Measurements from ENCODE around the gene TCF4.

DNA sequence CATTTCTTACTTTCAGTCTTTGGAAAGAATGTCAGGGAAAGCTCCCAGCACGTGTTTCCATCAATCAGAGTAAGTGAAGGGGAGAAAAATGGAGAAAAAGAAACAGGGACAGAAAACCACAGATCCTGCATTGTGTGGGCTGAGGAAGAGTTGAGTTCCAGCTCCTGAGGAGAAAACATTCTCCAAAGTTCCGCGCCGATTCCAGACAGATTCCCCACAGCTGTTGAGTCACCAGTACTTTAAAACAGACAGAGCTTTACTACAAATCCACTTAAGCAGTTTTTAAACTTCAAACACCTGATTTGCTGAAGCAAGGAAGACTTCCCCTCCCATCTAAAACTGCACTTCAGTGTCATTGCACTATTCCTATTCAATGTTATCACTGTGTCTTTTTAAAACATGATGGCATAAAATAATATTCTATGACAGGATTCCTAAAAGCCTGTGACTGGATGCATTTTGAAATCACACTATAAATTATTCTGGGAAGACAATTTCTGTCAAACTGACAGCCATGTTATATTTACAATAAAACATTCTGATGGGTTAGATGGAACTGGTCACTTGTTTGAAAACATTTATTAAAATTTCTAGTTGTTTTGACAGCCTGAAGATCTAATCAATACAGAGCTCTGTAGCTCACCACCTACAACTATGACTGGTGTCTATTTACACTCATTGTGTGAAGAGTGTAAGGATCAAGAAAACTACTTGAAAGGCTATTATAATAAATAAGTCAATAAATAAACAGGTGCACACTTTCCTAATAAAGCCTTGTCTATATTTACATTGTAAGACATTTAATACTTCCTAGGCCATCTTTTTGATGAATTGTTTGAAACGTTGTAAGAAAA lies 40.9 kb downstream of the TCF4 start:
- TF ChIP-seq, protein P1, sequence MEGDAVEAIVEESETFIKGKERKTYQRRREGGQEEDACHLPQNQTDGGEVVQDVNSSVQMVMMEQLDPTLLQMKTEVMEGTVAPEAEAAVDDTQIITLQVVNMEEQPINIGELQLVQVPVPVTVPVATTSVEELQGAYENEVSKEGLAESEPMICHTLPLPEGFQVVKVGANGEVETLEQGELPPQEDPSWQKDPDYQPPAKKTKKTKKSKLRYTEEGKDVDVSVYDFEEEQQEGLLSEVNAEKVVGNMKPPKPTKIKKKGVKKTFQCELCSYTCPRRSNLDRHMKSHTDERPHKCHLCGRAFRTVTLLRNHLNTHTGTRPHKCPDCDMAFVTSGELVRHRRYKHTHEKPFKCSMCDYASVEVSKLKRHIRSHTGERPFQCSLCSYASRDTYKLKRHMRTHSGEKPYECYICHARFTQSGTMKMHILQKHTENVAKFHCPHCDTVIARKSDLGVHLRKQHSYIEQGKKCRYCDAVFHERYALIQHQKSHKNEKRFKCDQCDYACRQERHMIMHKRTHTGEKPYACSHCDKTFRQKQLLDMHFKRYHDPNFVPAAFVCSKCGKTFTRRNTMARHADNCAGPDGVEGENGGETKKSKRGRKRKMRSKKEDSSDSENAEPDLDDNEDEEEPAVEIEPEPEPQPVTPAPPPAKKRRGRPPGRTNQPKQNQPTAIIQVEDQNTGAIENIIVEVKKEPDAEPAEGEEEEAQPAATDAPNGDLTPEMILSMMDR (CRISPR knock-in tag; IDR thresholded peaks at IDR 0.05), result no peak
- TF ChIP-seq GABPA (IDR thresholded peaks at IDR 0.05; ENCODE audit: low read depth, low read length) (no peak), GABPA (CRISPR knock-in tag; IDR thresholded peaks at IDR 0.05; ENCODE audit: low read depth) (no peak), ZNF788 (CRISPR knock-in tag; IDR thresholded peaks at IDR 0.05; ENCODE audit: borderline replicate concordance) (no peak), CBFB (CRISPR knock-in tag; IDR thresholded peaks at IDR 0.05) (no peak), MTERF4 (CRISPR knock-in tag; IDR thresholded peaks at IDR 0.05) (no peak), MZF1 (CRISPR knock-in tag; IDR thresholded peaks at IDR 0.05; ENCODE audit: borderline replicate concordance) (no peak), PTBP1 (IDR thresholded peaks at IDR 0.05; ENCODE audit: low read depth, low read length, poor library complexity, severe bottlenecking) (no peak), POLR2A (IDR thresholded peaks at IDR 0.05; ENCODE audit: insufficient read depth in 1 of 2, low read depth in 2 of 2, low read length in 2 of 2) (no peak), SRSF1 (optimal IDR thresholded peaks at IDR 0.05; ENCODE audit: low read depth, low read length) (no peak), ARNT (IDR thresholded peaks at IDR 0.05) (no peak), HMGXB3 (CRISPR knock-in tag; IDR thresholded peaks at IDR 0.05; ENCODE audit: borderline replicate concordance) (no peak)
- TF ChIP-seq, protein P2, sequence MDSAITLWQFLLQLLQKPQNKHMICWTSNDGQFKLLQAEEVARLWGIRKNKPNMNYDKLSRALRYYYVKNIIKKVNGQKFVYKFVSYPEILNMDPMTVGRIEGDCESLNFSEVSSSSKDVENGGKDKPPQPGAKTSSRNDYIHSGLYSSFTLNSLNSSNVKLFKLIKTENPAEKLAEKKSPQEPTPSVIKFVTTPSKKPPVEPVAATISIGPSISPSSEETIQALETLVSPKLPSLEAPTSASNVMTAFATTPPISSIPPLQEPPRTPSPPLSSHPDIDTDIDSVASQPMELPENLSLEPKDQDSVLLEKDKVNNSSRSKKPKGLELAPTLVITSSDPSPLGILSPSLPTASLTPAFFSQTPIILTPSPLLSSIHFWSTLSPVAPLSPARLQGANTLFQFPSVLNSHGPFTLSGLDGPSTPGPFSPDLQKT (CRISPR knock-in tag; IDR thresholded peaks at IDR 0.05; ENCODE audit: borderline replicate concordance), result no peak

Measured in HepG2 (cell line).